Measurements from ENCODE around the gene TFAP2A.

DNA sequence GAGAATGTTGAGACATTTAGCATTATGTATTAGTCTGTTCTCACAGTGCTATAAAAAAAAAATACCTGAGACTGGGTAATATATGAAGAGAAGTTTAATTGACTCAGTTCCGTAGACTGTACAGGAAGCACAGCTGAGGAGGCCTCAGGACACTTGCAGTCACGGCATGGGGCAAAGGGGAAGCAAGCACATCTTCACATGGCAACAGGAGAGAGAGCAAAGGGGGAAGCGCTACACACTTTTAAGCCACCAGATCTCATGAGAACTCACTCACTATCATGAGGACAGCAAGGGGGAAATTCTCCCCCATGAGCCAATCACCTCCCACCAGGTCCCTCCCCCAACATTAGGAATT is 26.8 kb upstream of the TFAP2A start:
- TF ChIP-seq, protein P1, sequence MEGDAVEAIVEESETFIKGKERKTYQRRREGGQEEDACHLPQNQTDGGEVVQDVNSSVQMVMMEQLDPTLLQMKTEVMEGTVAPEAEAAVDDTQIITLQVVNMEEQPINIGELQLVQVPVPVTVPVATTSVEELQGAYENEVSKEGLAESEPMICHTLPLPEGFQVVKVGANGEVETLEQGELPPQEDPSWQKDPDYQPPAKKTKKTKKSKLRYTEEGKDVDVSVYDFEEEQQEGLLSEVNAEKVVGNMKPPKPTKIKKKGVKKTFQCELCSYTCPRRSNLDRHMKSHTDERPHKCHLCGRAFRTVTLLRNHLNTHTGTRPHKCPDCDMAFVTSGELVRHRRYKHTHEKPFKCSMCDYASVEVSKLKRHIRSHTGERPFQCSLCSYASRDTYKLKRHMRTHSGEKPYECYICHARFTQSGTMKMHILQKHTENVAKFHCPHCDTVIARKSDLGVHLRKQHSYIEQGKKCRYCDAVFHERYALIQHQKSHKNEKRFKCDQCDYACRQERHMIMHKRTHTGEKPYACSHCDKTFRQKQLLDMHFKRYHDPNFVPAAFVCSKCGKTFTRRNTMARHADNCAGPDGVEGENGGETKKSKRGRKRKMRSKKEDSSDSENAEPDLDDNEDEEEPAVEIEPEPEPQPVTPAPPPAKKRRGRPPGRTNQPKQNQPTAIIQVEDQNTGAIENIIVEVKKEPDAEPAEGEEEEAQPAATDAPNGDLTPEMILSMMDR (IDR thresholded peaks at IDR 0.05): no peak
- TF ChIP-seq POLR2A (IDR thresholded peaks at IDR 0.05): no peak

All from adrenal gland (tissue), 5 donors.